ENCODE measurements around the gene SH3BGR. TPM values are rescaled to one million over a fixed set of nuclear protein-coding genes. Genes with fewer than 3 reads are reported as not detected.

The SH3BGR gene
- total RNA-seq, 1 experiment from 2014 or later = 4.3 TPM

- DNase-seq (ENCODE audit: low read depth) = no peak
These were observed 94.8 kb downstream of the SH3BGR start for GRCh38 chr21:39546522-39546921.

GRCh38 chr21:39552856-39553255, 101.1 kb downstream of the SH3BGR start:
- DNase-seq (ENCODE audit: low read depth) = no peak

- no peak for DNase-seq (ENCODE audit: low read depth)
These were observed 101.6 kb downstream of the SH3BGR start for GRCh38 chr21:39553331-39553730.

GRCh38 chr21:39555911-39556590, 104.3 kb downstream of the SH3BGR start:
- DNase-seq (ENCODE audit: low read depth) = peak; percentile 13

DNA sequence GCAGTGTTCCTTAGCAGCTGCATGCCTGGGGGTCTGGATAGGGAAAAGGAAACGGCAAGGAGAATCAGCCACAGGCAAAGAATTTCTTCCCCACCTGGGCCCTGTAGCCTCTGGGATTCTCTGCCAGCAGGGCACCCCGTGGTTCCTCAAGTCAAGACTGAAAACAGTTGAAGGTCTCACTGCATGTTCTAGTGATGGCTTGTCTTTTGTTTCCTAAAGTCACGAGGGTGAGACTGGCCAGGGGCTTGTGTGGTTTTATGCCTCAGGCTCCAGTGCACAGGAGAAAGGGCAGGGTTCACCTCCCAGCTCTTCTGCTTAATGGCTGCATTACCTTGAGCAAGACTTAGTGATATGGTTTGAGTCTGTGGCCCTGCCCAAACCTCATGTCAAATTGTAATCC, 107.7 kb downstream of the SH3BGR start:
- DNase-seq (ENCODE audit: low read depth) = no peak

- no peak for DNase-seq (ENCODE audit: low read depth)
These were observed 109.4 kb downstream of the SH3BGR start for GRCh38 chr21:39561140-39561539.

GRCh38 chr21:39562791-39563770, 111.3 kb downstream of the SH3BGR start:
- DNase-seq (ENCODE audit: low read depth) = no peak

- DNase-seq (ENCODE audit: low read depth) = no peak
These were observed 112.4 kb downstream of the SH3BGR start for GRCh38 chr21:39564200-39564599.

Other genes with a start within 250 kb of the SH3BGR start
- 27.9 and 30.1 TPM in 2 replicates for gene BRWD1, start 138.3 kb upstream of the SH3BGR start, total RNA-seq (2014; rRNA removed; shearing (Covaris generic))
- gene HMGN1, start 102.9 kb upstream of the SH3BGR start, total RNA-seq (2014; rRNA removed; shearing (Covaris generic)) = 583 and 735 TPM in 2 replicates
- gene LCA5L, start 6.2 kb upstream of the SH3BGR start, total RNA-seq (2014; rRNA removed; shearing (Covaris generic)) = 0.91 and 6.0 TPM in 2 replicates
- 0.57 and 1.8 TPM in 2 replicates for gene B3GALT5, start 161.0 kb downstream of the SH3BGR start, total RNA-seq (2014; rRNA removed; shearing (Covaris generic))